Endothelial cell of umbilical vein (primary cell): Measurements from ENCODE around the gene CNTFR. TPM values are rescaled to one million over a fixed set of nuclear protein-coding genes. Genes with fewer than 3 reads are reported as not detected.

Source experiments
- BruUV-seq: library from RNA; stranded (reverse); fragments of 400-500 nt; replicated peaks from 2 replicates; lab custom pipeline; 2021; lab: Mats Ljungman, UMichigan
- CTCF ChIA-PET: fragments of 300-600, 350-600 bp; sonication (Branson Sonifier 250); formaldehyde crosslinking; loops from one replicate; lab custom pipeline; 2021; ENCODE audit warnings: antibody characterized with exemption, inconsistent platforms; lab: Charles Lee
- POLR2A ChIA-PET: fragments of 300-600, 350-600 bp; sonication (Branson Sonifier 250); formaldehyde crosslinking; loops from one replicate; lab custom pipeline; 2021; ENCODE audit warnings: antibody characterized with exemption, inconsistent platforms; lab: Charles Lee
- DNase-seq: peaks from one replicate; pipeline ENCODE4 v3.0.0-alpha.2; 2011; ENCODE audit warnings: low read depth, low spot score
- FAIRE-seq: peaks from 2 replicates; lab custom pipeline; 2011; peaks lifted over from hg19 to GRCh38; lab: Jason Lieb, UNC
- H2AFZ ChIP-seq: 2 replicates; pipeline ENCODE4 v1.6.0; 2012; ENCODE audit warnings: low read depth, low read length, control low read depth, inconsistent platforms
- H3K27ac ChIP-seq: 2 replicates; pipeline ENCODE4 v1.5.1; 2011; ENCODE audit warnings: low read depth, mild to moderate bottlenecking, control low read depth, low read length, moderate library complexity; ENCODE audit not compliant: insufficient read depth
- H3K27me3 ChIP-seq, 2 experiments: 2 replicates each; pipeline versions ENCODE4 v1.6.0 to v1.6.1; 2011; ENCODE audit warnings: low read length in 2 of 2, mixed read lengths in 1 of 2; ENCODE audit not compliant: control insufficient read depth in 2 of 2, insufficient read depth in 2 of 2
- H3K36me3 ChIP-seq, 2 experiments: 2 replicates in 1 of 2; 3 replicates in 1 of 2; pipeline ENCODE4 v1.5.1; 2011; ENCODE audit warnings: low read length in 2 of 2, mild to moderate bottlenecking in 1 of 2, moderate library complexity in 1 of 2; ENCODE audit not compliant: control insufficient read depth in 2 of 2, insufficient read depth in 2 of 2; ENCODE audit errors: extremely low read depth in 1 of 2
- H3K4me1 ChIP-seq: 3 replicates; pipeline ENCODE4 v1.5.1; 2011; ENCODE audit warnings: mild to moderate bottlenecking, low read length; ENCODE audit not compliant: control insufficient read depth, insufficient read depth; ENCODE audit errors: extremely low read depth
- H3K4me2 ChIP-seq: 2 replicates; pipeline ENCODE4 v1.6.1; 2011; ENCODE audit warnings: low read length, control low read depth, mixed read lengths; ENCODE audit not compliant: insufficient read depth
- H3K4me3 ChIP-seq, 3 experiments: fragments of 200-600 bp in 1 of 3; sonication (generic), shearing (Covaris generic) in 1 of 3; replicated peaks in 1 of 3; 2 replicates each; pipeline ENCODE4 v1.5.1; 2011 to 2016; ENCODE audit warnings: control low read depth in 3 of 3, low read length in 3 of 3, mild to moderate bottlenecking in 2 of 3, inconsistent platforms in 1 of 3, low read depth in 1 of 3, moderate library complexity in 1 of 3; ENCODE audit not compliant: insufficient read depth in 1 of 3
- H3K79me2 ChIP-seq: 2 replicates; pipeline ENCODE4 v1.6.0; 2012; ENCODE audit warnings: low read length, inconsistent platforms; ENCODE audit not compliant: control insufficient read depth, insufficient read depth
- H3K9ac ChIP-seq: replicated peaks from 2 replicates; pipeline ENCODE3; 2011; ENCODE audit warnings: low read length, control low read depth; ENCODE audit not compliant: insufficient read depth; ENCODE audit errors: extremely low read depth
- H3K9me1 ChIP-seq: replicated peaks from 3 replicates; pipeline ENCODE4 v1.6.0; 2011; ENCODE audit warnings: mild to moderate bottlenecking, low read length; ENCODE audit not compliant: control insufficient read depth, insufficient read depth; ENCODE audit errors: extremely low read depth
- H3K9me3 ChIP-seq: replicated peaks from 2 replicates; pipeline ENCODE4 v1.5.1; 2012; ENCODE audit warnings: low read length, inconsistent platforms; ENCODE audit not compliant: control insufficient read depth, insufficient read depth
- H4K20me1 ChIP-seq: replicated peaks from 2 replicates; pipeline ENCODE3; 2011; ENCODE audit warnings: mild to moderate bottlenecking, low read length; ENCODE audit not compliant: control insufficient read depth, insufficient read depth; ENCODE audit errors: extremely low read depth
- EZH2 ChIP-seq: IDR thresholded peaks from 2 replicates; pipeline ENCODE4 v1.6.1; 2012; ENCODE audit warnings: borderline replicate concordance, low read depth, mild to moderate bottlenecking, moderate library complexity, low read length, inconsistent platforms; ENCODE audit not compliant: severe bottlenecking
- FOS ChIP-seq: IDR thresholded peaks from 2 replicates; pipeline ENCODE4 v1.6.1; 2011; ENCODE audit warnings: mild to moderate bottlenecking, low read length, moderate library complexity, borderline replicate concordance; ENCODE audit not compliant: insufficient read depth
- MYC ChIP-seq: IDR thresholded peaks from one replicate; pipeline ENCODE4 v1.6.1; 2011; ENCODE audit warnings: mild to moderate bottlenecking, low read depth, low read length
- POLR2AphosphoS5 ChIP-seq: IDR thresholded peaks from 2 replicates; pipeline ENCODE4 v1.6.1; 2012; ENCODE audit warnings: low read depth, mild to moderate bottlenecking, control low read depth, low read length, moderate library complexity; ENCODE audit not compliant: insufficient read depth
- dilution Hi-C: fragments of 300-500 bp; cut with MboI; formaldehyde crosslinking; loops from one replicate; pipeline ENCODE4 v1.15.0; 2019; ENCODE audit warnings: low sequenced_read_pairs; ENCODE audit not compliant: extremely low pct_ligation_motif_present
- intact Hi-C: fragments of 100-400 bp; cut with micrococcal nuclease; formaldehyde crosslinking; loops from one replicate; pipeline ENCODE4 v1.10.0; 2022
- polyA plus RNA-seq, 4 experiments: library from polyadenylated mRNA; depleted of rRNA in 3 of 4; stranded (reverse) in 3 of 4; unstranded in 1 of 4; fragments of >200 nt; gene quantifications; 2 replicates each; pipeline versions ENCODE4 v1.2.1 to v1.2.3, GENCODE V29; 2011 to 2012; ENCODE audit warnings: missing spikeins in 1 of 4
- total RNA-seq: library from RNA; stranded (reverse); gene quantifications from 2 replicates; pipeline ENCODE4 v1.2.3, GENCODE V29; 2021
- TF ChIP-seq, protein P1 (sequence below), 2 donors: IDR thresholded peaks; 1 replicate in 1 of 2; 2 replicates in 1 of 2; pipeline ENCODE4 v1.5.1; 2011; ENCODE audit warnings: low read length in 2 of 2, mild to moderate bottlenecking in 2 of 2, moderate library complexity in 2 of 2, control low read depth in 1 of 2, inconsistent platforms in 1 of 2, low read depth in 1 of 2; ENCODE audit not compliant: insufficient read depth in 1 of 2; ENCODE audit errors: extremely low read depth in 1 of 2

CNTFR gene
- total and polyA plus RNA-seq, 2 donors (not counting 3 experiments of a cell fraction or from before 2014, with no cell fraction given) = not detected

DNA sequence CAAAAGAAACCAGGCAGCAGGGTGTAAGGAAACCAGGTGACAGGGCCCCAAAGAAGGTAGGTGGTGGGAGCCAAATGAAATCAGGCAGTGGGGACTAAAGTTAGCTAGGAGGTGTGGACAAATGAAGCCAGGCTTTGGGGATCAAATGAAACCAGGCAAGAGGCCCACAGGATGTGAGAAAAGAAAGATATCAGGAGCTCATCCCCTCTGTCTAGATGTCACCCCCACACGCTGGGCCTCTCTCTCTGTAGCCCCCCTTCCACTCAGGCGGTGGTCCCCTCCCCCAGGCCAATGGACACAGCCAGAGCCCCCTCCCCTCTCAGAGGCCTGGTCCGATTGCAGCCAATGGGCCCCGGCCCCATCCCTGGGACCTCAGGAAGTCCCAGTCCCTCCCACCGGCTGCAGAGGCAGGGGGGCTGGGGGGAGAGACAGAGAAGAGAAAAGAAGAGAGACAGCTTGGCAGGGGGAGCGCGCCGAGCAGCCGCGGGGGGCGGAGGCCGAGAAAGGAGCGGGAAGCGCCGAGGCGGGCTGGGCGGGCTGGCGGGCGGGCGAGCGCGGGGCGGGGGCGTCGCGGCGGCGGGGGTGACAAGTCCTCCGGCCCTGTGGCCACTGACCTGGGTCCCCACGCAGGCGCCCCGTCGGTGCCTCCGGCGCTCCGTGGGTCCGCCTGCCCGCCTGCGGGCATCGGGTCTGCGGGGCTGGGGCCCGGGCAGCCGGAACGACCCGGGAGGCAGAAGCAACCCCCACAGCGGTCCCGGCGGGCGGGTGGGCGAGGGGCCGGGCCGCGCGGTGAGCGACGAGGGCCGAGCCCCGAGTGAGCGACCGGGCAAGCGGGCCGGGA lies 11.9 kb downstream of the CNTFR start:
- BruUV-seq = no TSS peak
- no peaks in the 10 kb centered on the region for H3K9me3 ChIP-seq
- POLR2A ChIA-PET = no interaction called here
- no peak overlapping the region for H3K9ac ChIP-seq
- DNase-seq = no peak
- H3K79me2 ChIP-seq = no peaks in the 10 kb centered on the region
- intact Hi-C loops (no loop called here), dilution Hi-C loops (no loop called here)
- H2AFZ ChIP-seq = no peak overlapping the region
- H3K4me3 ChIP-seq = no peak overlapping the region
- H4K20me1 ChIP-seq = no peaks in the 10 kb centered on the region
- FAIRE-seq = no peak
- CTCF ChIA-PET = interaction anchor here (0.6 to 8.5 kb wide), 6 partner anchors 14 to 174 kb away, joined by 3 to 106 read pairs (median 4); no protein-coding TSS in a partner anchor
- H3K27me3 ChIP-seq = peaks cover 58 to 60% of the 10 kb centered on the region in 2 experiments
- no peaks in the 10 kb centered on the region for H3K36me3 ChIP-seq
- no peak overlapping the region for H3K4me2 ChIP-seq
- H3K27ac ChIP-seq = no peak overlapping the region
- H3K4me1 ChIP-seq = no peaks in the 10 kb centered on the region
- H3K9me1 ChIP-seq = no peaks in the 10 kb centered on the region
- no peak for TF ChIP-seq EZH2
- TF ChIP-seq FOS = no peak
- TF ChIP-seq, protein P1, sequence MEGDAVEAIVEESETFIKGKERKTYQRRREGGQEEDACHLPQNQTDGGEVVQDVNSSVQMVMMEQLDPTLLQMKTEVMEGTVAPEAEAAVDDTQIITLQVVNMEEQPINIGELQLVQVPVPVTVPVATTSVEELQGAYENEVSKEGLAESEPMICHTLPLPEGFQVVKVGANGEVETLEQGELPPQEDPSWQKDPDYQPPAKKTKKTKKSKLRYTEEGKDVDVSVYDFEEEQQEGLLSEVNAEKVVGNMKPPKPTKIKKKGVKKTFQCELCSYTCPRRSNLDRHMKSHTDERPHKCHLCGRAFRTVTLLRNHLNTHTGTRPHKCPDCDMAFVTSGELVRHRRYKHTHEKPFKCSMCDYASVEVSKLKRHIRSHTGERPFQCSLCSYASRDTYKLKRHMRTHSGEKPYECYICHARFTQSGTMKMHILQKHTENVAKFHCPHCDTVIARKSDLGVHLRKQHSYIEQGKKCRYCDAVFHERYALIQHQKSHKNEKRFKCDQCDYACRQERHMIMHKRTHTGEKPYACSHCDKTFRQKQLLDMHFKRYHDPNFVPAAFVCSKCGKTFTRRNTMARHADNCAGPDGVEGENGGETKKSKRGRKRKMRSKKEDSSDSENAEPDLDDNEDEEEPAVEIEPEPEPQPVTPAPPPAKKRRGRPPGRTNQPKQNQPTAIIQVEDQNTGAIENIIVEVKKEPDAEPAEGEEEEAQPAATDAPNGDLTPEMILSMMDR (IDR thresholded peaks at IDR 0.05; ENCODE audit: extremely low read depth in 1 of 2, insufficient read depth in 1 of 2, low read depth in 1 of 2, low read length in 2 of 2) = no peak
- TF ChIP-seq POLR2AphosphoS5 = no peak
- no peak for TF ChIP-seq MYC
